H1 (cell line): ENCODE data around the gene RPL22L1.

Source experiments
- CEBPB ChIP-seq: IDR thresholded peaks from 2 replicates; pipeline ENCODE4 v1.6.1; 2012; ENCODE audit warnings: low read depth, low read length
- CTCF ChIP-seq, 3 experiments: IDR thresholded peaks; 1 replicate in 2 of 3; 2 replicates in 1 of 3; pipeline versions ENCODE4 v1.5.1 to v1.6.1; 2011; ENCODE audit warnings: low read length in 3 of 3, mild to moderate bottlenecking in 3 of 3, inconsistent platforms in 2 of 3, low read depth in 1 of 3, moderate library complexity in 1 of 3; ENCODE audit not compliant: insufficient read depth in 1 of 3; ENCODE audit errors: control extremely low read depth in 1 of 3
- EGR1 ChIP-seq: IDR thresholded peaks from 2 replicates; pipeline ENCODE4 v1.6.1; 2011; ENCODE audit warnings: low read depth, low read length, borderline replicate concordance
- POLR2A ChIP-seq, 2 experiments: IDR thresholded peaks; 1 replicate in 1 of 2; 2 replicates in 1 of 2; pipeline ENCODE4 v1.6.1; 2011; ENCODE audit warnings: low read depth in 2 of 2, low read length in 2 of 2, mild to moderate bottlenecking in 2 of 2; ENCODE audit errors: control extremely low read depth in 1 of 2
- POLR2AphosphoS5 ChIP-seq: IDR thresholded peaks from 2 replicates; pipeline ENCODE4 v1.6.1; 2011; ENCODE audit warnings: low read depth, low read length
- TAF1 ChIP-seq: IDR thresholded peaks from 2 replicates; pipeline ENCODE4 v1.6.1; 2011; ENCODE audit warnings: mild to moderate bottlenecking, low read depth, low read length
- YY1 ChIP-seq: IDR thresholded peaks from 2 replicates; pipeline ENCODE4 v1.6.1; 2011; ENCODE audit warnings: low read depth, mild to moderate bottlenecking, low read length

DNA sequence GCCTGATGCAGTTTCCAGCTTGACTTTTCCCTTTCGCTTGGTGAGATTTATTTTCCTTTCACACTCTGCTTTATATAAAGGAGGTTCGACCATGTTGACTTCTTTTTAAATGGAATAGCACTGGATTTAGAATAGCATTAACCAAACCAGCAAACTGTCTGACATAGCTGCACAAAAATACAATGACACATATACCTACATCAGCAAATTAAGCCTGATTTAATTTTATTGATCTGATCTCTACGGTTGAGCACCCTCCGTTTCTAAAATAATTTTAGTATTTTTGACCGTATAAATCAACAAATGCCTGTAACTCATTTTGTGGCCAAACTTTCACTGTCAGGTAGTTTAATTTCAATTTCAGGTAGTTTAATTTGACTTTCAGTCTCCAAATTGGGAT is 44.2 kb upstream of the RPL22L1 start:
- TF ChIP-seq EGR1 (no peak), POLR2A (IDR thresholded peaks at IDR 0.05; ENCODE audit: control extremely low read depth in 1 of 2, low read depth in 2 of 2, low read length in 2 of 2) (no peak), CTCF (IDR thresholded peaks at IDR 0.05; ENCODE audit: control extremely low read depth in 1 of 3, insufficient read depth in 1 of 3, low read depth in 1 of 3, low read length in 3 of 3) (no peak), POLR2AphosphoS5 (no peak), TAF1 (no peak), CEBPB (no peak), YY1 (no peak)
